GM18498 (cell line): ENCODE measurements around the gene MAGEA2.
"Not testable (repeated sequence)": the region's sequence is repeated elsewhere in the genome, so short reads cannot be mapped to it uniquely, and the experiment has no call there.

Experiments
- ATAC-seq: cut with Tn5 transposase; IDR thresholded peaks from one replicate; pipeline ENCODE4 v1.9.1; 2021; ENCODE audit warnings: mild to moderate bottlenecking, moderate library complexity; ENCODE audit not compliant: unreplicated experiment

MAGEA2 gene

GRCh38 chrX:152753686-152754650 lies at the start of gene MAGEA2:
Gene MAGEA2 (minus strand): TSS chrX:152753842. CDS start chrX:152751363, 2,479 bp downstream.
- not testable (repeated sequence) for ATAC-seq

DNA sequence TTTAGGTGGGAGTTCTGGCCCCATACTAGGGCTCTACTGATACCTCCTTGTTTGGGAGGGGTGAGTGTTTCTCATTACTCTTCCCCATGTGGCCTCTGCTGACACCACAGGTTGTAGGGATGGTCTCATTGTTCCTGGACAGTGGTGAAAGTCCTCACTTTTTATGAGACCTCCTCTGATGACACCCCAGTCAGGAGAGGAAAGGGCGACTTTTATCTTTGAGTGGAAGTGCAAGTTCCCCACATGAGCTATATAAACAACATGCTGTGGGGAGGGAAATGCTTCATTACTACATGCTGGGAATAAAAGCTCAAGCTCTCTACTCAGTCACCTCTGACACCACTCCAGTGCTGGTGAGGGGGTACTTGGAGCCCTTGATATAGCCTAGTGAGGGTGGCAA lies 45.3 kb upstream of the MAGEA2 start:
- no peak for ATAC-seq

GRCh38 chrX:152787062-152787461 lies 33.4 kb upstream of the MAGEA2 start:
- peak; percentile 82 for ATAC-seq

DNA sequence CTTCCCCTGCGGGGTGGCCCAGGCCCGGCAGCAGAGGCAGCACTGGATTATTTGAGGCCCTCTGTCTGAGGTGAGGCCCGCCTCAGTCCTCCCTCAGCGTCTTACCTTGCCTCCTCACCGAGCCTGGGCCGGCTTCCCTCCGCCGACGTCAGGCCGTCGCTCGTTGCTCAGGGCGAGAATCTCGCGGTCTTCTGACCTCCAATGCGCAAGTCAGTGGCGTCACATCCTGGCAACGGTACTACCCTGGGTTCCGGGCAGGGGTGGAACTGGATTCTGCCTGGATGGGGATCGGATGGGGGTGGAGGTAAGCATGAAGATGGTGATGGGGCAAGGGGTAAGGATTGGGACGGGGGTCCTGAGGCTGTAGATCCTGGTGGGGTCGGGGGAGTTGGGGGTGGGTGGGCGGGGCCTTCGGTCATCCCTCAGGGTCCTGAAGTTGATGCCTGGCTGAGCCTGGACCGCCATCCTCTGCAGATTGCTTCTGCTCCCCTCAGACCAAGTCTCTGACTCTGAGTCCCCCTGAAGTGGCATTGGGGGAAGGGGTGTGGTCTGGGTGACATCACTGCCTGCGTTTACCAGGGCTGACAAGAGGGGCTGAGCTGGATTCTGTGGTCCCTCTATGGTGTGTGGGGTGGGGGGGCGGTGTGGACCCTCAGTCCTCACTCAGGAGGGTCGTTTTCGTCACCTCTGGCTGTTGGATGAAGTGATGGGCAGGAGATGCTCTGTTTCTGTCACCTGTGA lies 16.1 kb upstream of the MAGEA2 start, which contains the start of gene MAGEA6:
MAGEA6 (minus strand) TSS at position 141 of the 741 bp plus-strand sequence. CDS start 2,039 bp downstream, outside the sequence.
- ATAC-seq, result not testable (repeated sequence)

GRCh38 chrX:152766562-152766961 lies 12.9 kb upstream of the MAGEA2 start:
- ATAC-seq, result not testable (repeated sequence)

GRCh38 chrX:152761582-152761981 lies 7.9 kb upstream of the MAGEA2 start:
- not testable (repeated sequence) for ATAC-seq

GRCh38 chrX:152759544-152759943 lies 5.9 kb upstream of the MAGEA2 start:
- not testable (repeated sequence) for ATAC-seq

GRCh38 chrX:152758918-152759317 lies 5.3 kb upstream of the MAGEA2 start, which contains the start of gene CSAG3:
Gene CSAG3 (plus strand): TSS chrX:152759218.
- ATAC-seq, result not testable (repeated sequence)

- ATAC-seq, result not testable (repeated sequence)
Observed at GRCh38 chrX:152754871-152755270, 1.2 kb upstream of the MAGEA2 start.

GRCh38 chrX:152738560-152738959 lies 15.1 kb downstream of the MAGEA2 start:
- ATAC-seq, result no peak

GRCh38 chrX:152736528-152736927 lies 17.1 kb downstream of the MAGEA2 start:
- not testable (repeated sequence) for ATAC-seq

GRCh38 chrX:152735860-152736511 lies 17.7 kb downstream of the MAGEA2 start:
- ATAC-seq, result no peak

DNA sequence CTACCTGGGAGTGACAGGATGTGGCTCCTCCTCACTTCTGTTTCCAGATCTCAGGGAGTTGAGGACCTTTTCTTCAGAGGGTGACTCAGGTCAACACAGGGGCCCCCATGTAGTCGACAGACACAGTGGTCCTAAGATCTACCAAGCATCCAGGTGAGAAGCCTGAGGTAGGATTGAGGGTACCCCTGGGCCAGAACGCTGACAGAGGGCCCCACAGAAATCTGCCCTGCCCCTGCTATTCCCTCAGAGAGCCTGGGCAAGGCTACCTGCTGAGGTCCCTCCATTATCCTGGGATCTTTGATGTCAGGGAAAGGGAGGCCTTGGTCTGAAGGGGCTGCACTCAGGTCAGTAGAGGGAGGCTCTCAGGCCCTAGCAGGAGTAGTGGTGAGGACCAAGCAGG lies 18.5 kb downstream of the MAGEA2 start:
- no peak for ATAC-seq

DNA sequence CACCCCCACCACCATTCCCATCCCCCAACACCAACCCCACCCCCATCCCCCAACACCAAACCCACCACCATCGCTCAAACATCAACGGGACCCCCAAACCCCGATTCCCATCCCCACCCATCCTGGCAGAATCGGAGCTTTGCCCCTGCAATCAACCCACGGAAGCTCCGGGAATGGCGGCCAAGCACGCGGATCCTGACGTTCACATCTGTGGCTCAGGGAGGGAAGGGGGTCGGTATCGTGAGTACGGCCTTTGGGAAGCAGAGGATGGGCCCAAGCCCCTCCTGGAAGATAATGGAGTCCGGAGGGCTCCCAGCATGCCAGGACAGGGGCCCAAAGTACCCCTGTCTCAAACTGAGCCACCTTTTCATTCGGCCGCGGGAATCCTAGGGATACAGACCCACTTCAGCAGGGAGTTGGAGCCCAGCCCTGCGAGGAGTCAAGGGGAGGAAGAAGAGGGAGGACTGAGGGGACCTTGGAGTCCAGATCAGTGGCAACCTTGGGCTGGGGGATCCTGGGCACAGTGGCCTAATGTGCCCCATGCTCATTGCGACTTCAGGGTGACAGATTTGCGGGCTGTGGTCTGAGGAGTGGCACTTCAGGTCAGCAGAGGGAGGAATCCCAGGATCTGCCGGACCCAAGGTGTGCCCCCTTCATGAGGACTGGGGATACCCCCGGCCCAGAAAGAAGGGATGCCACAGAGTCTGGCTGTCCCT lies 19.3 kb downstream of the MAGEA2 start:
- not testable (repeated sequence) for ATAC-seq

DNA sequence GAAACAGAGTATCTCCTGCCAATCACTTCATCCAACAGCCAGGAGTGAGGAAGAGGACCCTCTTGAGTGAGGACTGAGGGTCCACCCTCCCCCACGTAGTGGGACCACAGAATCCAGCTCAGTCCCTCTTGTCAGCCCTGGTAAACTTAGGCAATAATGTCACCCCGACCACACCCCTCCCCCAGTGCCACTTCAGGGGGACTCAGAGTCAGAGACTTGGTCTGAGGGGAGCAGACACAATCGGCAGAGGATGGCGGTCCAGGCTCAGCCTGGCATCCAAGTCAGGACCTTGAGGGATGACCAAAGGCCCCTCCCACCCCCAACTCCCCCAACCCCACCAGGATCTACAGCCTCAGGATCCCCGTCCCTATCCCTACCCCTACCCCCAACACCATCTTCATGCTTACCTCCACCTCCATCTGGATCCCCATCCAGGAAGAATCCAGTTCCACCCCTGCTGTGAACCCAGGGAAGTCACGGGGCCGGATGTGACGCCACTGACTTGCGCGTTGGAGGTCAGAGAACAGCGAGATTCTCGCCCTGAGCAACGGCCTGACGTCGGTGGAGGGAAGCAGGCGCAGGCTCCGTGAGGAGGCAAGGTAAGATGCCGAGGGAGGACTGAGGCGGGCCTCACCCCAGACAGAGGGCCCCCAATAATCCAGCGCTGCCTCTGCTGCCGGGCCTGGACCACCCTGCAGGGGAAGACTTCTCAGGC lies 20.2 kb downstream of the MAGEA2 start, which contains the start of the genes CSAG1 and MAGEA12:
CSAG1 (minus strand) TSS at position 461 of the 715 bp plus-strand sequence. CDS start 1,261 bp downstream, outside the sequence.
MAGEA12 (plus strand) TSS at position 497 of the 715 bp plus-strand sequence. CDS start 2,405 bp downstream, outside the sequence.
- no peak for ATAC-seq

DNA sequence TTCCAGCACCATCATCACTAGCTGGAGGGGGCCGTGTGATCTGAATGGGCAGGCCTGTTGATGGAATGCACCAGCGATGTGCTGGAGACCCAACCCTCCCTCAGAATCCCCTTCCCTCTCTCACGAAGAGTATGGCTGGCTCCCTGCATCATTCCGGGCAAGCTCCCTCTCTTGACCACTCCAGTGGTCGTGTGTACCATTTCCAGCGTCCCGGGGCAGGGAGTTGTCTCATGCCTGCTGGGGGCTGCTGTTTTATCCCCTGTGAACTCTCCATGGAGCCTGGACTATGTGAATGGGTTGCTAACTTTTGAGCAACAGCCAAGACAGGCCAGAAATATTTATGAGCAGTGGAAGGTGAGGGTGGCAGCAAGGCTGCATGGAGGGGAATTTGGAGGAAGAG lies 28.2 kb downstream of the MAGEA2 start:
- ATAC-seq, result no peak

DNA sequence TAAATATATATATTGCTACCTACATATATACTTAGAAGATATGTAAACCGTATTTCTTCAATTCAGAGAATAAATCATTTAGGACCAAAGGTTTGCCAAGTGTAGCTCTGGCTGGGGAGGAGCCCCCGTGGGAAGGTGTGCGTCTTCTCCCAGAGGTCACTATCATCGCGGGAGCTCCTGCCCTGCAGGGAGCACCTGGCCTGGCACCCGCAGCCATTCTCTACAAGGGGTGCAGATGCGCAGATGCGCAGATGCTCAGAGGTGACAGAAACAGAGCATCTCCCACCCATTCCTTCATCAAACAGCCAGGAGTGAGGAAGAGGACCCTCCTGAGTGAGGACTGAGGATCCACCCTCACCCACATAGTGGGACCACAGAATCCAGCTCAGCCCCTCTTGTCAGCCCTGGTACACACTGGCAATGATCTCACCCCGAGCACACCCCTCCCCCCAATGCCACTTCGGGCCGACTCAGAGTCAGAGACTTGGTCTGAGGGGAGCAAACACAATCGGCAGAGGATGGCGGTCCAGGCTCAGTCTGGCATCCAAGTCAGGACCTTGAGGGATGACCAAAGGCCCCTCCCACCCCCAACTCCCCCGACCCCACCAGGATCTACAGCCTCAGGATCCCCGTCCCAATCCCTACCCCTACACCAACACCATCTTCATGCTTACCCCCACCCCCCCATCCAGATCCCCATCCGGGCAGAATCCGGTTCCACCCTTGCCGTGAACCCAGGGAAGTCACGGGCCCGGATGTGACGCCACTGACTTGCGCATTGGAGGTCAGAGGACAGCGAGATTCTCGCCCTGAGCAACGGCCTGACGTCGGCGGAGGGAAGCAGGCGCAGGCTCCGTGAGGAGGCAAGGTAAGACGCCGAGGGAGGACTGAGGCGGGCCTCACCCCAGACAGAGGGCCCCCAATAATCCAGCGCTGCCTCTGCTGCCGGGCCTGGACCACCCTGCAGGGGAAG lies 39.5 kb downstream of the MAGEA2 start, which contains the start of gene MAGEA2B:
MAGEA2B (plus strand) TSS at position 814 of the 973 bp plus-strand sequence. CDS start 2,479 bp downstream, outside the sequence.
- ATAC-seq, result not testable (repeated sequence)

DNA sequence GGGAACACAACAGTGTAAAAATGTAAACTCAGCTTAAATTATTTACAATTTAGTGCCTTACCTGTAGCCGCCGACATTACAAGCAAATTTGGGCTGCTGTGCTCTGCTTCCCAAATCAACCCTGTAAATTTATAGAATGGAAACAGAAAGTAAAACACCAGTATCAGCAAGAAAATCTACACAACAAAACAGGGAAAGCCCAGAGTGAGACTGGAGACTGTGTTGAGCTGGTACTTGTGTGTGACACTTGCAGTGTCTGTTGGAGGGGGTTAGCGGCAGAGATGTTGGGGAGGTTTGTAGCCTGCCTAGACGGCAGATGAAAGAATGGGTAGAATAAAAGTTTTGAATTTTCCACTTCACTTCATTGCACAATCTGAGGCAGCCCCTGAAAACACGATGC lies 40.4 kb downstream of the MAGEA2 start:
- ATAC-seq, result not testable (repeated sequence)
